ENCODE results near the gene OR51A7.

The OR51A7 gene

GRCh38 chr11:4957396-4957795, 53.8 kb downstream of the OR51A7 start:
- no peak for DNase-seq
